HG02943 (cell line): ENCODE results near the gene MYO1H.
"Not testable (repeated sequence)": the region's sequence is repeated elsewhere in the genome, so short reads cannot be mapped to it uniquely, and the experiment has no call there.

Experiments used
- ATAC-seq: cut with Tn5 transposase; IDR thresholded peaks from one replicate; pipeline ENCODE4 v1.9.1; 2021; ENCODE audit warnings: mild to moderate bottlenecking, low read depth, moderate library complexity; ENCODE audit not compliant: unreplicated experiment

The MYO1H gene, protein sequence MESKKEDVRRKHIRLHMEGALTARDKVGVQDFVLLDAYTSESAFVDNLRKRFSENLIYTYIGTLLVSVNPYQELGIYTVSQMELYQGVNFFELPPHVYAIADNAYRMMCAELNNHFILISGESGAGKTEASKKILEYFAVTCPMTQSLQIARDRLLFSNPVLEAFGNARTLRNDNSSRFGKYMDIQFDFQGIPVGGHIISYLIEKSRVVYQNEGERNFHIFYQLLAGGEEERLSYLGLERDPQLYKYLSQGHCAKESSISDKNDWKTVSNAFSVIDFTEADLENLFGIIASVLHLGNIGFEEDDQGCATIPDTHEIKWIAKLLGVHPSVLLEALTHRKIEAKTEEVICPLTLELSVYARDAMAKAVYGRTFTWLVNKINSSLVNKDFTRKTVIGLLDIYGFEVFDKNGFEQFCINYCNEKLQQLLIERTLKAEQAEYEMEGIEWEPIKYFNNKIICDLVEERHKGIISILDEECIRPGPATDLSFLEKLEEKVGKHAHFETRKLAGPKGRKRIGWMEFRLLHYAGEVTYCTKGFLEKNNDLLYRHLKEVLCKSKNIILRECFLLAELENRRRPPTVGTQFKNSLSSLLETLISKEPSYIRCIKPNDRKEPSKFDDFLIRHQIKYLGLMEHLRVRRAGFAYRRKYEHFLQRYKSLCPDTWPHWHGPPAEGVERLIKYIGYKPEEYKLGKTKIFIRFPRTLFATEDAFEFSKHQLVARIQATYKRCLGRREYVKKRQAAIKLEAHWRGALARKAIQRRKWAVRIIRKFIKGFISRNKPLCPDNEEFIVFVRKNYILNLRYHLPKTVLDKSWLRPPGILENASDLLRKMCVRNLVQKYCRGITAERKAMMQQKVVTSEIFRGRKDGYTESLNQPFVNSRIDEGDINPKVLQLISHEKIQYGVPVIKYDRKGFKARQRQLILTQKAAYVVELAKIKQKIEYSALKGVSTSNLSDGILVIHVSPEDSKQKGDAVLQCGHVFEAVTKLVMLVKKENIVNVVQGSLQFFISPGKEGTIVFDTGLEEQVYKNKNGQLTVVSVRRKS

DNA sequence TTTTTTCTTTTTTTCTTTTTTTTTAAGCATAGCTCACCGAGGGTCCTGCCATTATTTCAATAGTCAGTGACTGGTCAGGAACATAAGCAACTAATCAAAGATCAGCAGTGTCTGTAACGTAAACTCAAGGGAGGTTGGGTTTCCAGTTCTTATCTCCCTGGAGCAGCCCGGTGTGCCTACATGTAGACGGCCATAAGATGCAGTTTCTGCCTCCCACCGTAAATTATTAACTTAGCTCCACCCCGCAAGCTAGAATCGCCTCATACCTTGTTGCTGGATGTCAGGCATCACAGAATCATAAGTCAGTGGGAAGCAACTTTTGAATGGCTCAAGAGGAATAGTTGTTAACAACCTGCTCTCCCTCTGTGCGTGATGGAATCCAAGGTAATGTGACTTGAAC is at the start of gene MYO1H:
Gene MYO1H, plus strand, starts transcription at position 312 of the 400 bp plus-strand sequence. Its CDS starts 61 bp downstream, at position 373.
- ATAC-seq = no peak

DNA sequence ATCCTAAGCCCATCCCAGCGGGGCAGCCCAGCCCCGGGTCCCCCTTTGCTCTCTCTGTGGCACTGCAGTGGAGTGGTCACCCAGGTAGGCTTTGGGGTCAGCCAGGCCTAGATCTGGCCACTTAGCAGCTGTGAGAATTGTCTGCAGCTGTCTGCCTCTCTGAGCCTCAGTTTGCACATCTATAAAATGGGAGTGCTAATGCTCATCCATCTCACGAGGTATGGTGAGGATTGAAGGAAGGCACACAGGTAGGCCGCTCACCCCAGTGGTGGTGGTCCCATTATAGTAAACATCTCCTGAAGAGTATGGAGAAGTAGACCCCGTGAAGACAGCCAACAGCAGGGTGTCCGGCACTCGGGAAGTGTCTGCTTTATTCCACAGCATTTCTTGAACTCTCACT is 47.9 kb upstream of the MYO1H start:
- ATAC-seq = no peak

DNA sequence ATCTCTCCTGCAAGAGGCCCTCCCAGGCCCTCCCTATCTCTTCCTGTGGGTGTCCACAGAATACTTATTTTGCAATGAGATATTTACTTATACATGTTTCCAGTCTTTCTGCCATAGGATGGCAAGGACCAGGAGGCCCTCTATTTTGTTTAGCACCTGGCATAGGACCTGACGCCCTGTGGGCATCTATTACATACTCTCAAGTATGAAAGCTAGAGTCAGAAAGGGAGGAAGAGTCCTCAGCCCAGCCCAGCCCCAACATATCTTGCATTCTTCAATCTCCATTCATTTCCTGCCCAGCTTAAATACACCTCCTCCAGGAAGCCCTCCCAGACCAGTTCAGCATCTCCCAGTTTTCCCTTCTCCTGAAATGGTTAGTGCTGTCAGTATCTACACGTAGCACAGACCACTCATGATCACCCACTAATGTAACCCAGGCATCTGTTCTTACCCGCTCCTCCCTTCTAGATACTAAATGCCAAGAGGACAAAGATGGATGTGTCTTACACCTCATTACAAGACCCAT is 46.0 kb upstream of the MYO1H start:
- no peak for ATAC-seq

DNA sequence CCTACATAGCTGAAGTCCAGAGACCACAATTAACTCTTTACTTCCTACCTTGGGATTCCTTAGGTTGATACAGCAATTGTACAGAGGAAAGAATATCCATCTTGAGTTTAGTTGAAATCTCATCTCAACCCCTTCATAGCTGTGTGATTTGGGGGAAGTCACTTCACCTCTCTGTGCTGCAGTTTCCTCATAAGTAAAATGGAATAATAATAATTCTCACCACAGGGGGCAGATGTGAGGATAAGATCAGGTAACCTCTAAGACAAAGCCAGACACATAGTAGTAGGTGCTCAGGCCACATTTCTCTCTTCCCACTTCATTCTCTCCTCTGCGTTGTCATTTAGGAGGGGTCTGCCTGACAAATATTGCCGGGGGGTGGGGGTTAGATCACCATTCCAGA is 45.3 kb upstream of the MYO1H start:
- ATAC-seq = no peak

DNA sequence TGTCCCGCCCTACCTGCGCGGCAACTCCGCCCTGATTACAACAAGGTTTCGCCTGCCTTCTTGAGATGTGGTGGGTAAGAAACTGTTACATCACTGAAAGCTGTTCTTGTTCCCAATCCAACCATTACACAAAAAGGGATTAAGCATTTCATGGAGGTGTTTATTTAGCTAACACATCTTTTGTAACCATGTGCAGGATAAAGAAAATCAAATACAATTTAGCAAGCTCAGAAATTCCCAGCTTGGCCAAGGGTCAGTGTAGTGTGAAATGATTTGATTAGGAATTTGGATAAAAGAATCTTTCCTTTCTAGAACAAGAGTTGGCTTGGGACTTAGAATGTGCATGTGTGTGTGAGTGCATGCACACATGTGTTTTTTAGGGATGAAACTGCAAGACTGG is 44.9 kb upstream of the MYO1H start:
- no peak for ATAC-seq

DNA sequence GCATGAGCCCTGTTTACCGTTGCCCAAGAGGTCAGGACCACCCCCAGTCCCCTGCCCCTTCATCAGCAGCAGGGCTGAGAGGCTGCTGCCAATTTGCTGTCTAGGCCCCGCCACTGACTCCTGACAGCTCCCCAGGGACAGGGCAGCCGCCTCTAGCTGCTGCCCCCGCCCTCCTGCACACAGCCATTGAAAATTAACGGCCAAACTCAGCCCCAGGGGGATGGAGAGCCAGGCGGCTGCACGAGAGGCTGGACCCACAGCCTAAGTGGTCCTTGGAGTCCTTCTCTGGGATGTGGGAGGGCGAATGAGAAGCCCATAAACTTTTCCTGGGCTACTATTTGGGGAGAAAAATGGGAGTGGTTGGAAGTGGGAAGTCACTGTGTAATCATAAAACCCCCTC is 43.2 kb upstream of the MYO1H start:
- no peak for ATAC-seq

DNA sequence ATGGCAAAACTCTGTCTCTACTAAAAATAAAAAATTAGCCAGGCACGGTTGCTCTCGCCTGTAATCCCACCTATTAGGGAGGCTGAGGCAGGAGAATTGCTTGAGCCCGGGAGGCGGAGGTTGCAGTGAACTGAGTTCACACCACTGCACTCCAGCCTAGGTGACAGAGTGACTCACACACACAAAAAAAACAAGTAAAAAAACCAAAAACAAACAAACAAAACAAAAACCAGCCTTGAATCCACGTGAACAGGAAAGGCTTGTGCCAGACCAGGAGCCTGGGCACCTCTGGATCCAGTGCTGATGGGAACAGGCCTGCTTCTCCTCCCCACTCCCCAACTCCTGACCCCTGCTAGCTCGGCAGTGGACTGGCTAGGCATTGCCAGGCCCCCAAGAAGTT is 42.2 kb upstream of the MYO1H start:
- no peak for ATAC-seq

DNA sequence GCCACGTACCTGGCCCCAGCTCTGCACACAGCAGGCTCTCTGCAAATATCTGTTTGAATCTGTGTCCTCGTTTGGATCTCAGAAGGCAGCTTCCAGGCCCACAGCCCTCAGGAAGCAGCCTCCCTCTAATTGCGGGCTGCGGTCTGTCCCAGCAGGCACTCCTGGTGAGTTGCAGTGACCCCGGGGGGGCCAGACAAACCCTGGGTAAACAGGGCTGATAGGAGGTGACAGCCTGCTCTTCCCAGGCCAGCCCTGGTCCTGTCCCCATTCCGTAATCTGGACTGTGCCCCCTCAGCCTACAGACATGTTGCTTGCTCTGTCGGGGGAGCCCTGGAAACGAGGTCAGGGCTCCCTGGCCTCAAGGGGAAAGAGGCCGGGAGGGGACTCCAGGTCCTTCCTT is 40.6 kb upstream of the MYO1H start:
- ATAC-seq = no peak

DNA sequence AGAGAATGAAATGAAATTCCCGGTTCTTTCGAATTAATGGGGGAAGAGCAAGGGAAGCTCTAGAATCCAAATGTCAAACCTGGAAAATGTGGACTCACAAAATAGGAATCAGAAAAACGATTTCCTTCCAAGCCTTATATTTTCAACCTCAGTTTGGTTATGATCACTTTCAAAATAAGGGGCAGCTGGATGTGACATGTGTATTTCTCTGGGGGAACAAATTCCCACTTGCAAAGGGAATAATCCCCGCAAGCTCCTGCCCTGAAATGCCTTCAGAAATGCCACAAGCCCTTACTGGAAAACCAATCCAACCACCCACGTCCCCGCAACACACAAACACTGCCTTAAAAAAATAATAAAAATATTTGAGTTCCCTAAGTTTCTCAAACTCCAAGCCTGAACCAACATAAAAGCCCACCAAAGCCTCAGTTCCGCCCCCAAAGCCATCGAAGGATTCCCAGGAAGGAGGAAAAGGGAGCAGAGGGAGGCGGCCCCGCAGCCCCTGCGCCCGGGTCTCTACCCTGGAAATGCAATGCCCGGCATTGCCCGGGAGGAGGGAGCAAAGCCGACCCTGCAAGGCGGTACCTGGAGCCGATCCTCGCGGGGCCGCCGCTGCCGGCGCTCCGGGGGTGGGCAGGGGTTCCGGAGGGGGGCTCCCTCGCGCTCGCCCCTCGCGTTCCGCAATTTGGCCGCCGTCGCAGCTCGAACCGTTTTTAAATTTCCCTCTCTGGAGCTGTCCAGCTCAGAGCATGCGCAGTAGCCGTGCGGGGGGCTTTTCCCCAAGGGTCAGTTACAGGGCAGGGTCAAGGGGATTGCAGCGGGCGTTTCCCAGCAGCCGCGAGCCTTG is 38.9 kb upstream of the MYO1H start, which contains the start of gene FOXN4:
Gene FOXN4, minus strand, starts transcription at position 751 of the 847 bp plus-strand sequence. CDS start 963 bp downstream, outside the sequence.
- ATAC-seq = no peak

DNA sequence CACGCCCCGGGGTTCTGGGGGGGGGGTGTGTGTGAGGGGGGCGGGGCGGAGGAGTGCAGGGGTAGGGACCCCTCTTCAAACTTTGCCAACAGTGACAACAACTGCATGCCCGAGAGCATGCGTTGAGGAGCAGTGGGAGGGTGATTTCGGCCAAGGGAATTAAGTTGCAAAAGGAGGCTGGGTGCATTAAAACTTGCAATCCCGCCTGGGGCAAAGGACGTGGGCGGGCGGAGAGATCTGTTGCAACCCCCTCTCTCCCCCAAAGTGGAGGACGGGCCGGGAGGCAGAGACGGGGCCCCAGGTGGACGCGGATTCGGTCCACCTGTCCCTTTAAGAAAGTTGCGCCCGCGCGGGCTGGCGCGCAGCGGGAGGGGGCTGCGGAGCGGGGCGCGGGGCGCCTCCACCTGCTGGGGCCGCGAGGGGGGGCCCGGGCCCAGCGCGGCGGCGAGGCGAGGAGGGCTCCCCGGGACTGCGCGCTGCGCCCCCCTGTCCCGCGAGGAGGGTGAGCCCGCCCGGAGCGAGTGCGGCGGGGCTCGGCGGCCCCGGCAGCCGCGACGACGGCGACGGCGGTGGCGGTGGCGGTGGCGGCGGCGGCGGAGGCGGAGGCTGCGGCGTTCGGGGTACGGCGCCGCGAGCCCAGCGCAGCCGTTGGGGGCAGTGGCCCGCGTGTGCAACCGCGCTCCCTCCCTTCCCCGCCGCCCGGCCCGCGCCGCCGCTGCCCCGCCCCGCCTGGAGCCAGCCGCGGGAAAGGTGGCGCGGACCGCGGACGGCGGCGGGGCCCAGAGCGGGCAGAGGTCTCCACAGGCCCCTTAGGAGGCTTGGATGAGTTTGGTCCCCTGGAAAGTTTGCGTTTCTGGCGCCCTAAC is 38.1 kb upstream of the MYO1H start:
- ATAC-seq = no peak

DNA sequence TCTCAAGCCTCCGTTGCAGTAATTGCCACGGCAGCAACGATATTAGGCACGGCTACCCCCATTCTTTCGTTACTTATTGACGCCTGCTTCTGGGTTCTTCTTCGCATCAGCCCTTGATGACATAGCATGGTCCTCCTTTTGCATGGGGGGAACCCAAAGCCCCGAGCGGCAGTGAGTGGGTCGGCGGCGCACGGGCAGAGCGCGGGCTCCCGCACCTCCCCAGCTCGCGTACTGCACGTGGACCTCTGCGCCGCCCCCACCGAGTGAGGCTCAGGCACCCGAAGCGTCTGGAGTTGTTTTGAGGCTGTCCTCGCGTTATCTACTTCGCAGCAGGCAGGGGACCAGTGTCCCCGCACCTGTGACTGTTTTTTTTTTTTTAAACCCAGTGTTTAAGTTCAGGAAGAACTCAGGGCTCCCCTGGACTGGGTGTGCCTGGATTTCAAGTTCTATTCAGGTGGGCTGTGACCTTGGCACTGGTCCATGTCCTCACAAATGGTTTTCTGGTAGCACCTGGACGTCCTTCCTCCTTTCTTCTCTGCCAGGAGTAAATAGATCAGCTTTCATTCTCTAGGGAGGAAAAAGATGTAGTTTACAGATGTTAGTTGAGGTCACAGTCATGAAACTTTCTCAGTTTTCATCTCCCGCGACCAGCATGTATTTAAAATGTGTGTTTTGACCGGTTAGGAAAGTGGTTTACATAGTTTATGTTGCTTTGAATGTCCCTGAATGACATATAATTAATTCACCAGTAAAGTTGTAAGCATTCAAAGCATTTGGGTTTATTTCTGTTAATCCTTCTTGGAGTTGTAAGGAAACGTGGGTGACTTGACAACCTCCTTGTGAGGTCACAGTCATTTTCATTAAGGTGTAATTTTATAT is 37.2 kb upstream of the MYO1H start:
- ATAC-seq = no peak

DNA sequence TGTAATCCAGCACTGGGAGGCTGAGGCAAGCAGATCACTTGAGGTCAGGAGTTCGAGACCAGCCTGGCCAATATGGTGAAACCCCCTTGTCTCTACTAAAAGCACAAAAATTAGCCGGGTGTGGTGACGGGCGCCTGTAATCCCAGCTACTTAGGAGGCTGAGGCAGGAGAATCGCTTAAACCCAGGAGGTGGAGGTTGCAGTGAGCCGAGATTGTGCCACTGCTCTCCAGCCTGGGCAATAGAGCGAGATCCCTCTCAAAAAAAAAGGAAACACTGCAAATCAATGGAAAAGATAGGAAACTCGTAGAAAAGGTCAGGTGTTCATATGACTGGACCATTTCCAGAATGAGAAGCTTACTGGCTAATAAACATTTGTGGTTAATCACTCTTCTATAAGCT is 26.4 kb upstream of the MYO1H start:
- not testable (repeated sequence) for ATAC-seq

DNA sequence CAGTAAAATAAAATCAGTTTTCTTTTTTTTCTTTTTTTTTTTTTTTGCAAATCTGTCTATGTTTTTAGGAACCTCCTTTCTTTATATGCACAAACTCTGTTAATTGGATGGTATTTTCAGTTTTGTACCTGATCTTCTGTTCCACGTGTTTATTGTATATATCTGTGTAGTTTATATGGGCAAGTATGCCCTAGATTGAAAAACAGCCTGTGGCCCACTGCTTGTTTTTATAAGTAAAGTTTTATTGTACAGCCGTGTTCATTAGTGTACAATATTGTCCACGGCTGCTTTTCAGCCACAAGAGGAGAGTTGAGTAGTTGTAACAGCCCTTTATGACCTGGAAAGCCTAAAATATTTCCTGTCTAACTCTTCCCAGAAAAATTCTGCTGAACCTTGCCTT is 18.7 kb upstream of the MYO1H start:
- no peak for ATAC-seq

DNA sequence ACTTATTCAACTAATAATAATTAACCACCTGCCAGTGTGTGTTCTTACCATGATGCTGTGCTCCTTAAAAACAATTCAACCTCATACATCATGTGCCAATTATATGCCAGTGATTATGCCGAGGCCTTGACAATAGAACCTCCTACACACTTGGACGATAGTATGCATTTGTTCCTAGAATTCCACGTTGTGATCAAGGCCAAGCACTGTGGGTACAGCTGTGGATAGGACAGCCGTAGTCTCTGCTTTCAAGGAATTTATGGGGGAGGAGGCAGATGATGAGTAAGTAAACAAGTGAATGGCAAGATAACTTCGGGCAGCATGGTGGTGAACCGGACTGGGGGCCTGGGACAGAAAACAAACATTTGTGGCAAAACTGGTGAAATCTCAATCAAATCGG is 18.0 kb upstream of the MYO1H start:
- ATAC-seq = no peak

DNA sequence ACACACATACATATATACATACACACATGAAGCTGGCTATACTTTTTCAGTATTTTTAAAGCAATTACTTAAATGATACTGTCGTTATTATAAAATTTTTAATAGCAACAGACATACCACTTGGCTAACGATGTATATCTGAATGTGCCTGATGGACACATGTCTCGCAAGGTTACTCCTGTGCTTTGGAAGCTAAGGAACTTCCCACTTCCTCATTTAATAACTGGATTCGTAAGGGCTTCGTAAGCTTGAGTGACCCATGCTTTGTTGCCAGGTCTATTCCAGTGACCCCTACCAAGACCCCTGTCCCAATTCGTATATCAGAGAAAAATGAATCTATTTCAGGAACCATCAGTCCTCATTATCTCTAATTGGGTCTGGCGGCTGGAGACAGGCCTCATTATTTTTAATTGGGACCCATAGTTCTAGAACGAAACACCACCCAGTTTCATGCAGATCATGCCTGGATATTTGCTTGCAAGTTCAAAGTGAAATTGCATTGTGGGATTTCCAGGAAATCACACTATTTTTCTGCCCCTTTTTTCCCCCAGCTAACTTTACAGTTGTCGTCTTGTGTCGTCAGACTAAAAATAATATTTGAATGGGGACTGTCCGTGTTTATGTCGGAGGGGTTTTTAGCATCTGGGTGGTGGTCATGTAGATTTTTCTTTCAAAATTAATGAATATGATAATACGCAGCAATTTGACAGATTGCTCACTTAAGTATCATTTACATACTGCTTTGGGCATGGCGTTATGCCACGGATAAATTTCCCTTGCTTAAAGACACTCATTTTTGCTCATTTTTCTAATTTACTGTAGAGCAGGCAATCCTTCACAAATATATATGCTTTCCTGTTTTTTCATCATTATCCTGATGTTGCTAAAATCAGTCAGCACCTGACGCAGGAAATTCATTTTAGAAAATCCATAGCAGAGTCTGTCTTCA is 17.1 kb upstream of the MYO1H start:
- ATAC-seq = no peak

DNA sequence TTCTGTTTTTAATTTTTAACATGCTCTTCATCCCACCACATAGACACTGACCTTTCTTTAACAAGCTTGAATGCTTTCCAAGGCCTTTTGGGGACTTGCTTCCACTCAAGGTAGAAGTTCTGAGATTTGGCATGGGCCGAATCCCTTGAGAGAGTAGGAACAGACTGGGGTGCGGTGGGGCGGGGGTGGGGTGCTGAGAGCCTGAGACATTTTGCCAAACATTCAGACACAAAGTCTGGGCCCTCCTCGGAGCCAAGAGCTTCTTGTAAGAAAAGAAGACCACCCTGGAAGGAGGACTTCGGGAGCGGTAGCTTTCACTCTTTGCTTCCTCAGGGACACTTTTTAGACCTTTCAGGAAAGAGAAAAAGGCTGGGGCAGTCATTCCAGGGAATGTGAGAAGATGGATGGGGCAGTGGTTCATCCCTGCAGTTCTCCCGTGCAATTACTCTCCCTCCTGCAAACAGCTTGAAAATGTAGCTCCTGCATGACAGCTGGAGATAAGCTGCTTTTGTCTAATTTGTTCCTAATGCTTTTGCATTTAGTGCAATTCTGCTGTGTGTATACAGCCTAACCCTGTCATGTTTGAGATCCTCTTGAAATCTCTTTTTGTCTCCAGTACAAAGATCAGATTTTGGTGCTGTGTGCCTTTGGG is 16.3 kb upstream of the MYO1H start:
- ATAC-seq = no peak

DNA sequence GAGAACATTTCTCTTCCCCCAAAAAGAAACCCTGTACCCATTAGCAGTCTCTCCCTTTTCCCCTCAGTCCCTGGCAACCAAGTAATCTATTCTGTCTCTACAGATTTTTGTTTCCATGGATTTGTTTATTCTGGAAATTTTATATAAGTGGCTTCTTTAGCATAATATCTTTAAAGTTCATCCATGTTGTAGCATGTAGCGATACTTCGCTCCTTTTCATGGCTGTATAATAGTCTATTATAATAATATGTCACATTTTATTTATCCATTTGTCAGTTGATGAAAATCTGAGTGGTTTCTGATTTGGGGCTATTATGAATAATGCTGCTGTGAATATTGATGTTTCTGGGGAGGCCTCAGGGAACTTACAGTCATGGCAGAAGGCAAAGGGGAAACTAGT is 12.8 kb upstream of the MYO1H start:
- ATAC-seq = no peak
